Stomach smooth muscle (tissue), 2 donors: ENCODE results near the gene TLK1.

Experiments used
- H3K27ac ChIP-seq: one replicate; pipeline ENCODE4 v1.7.0; 2013; ENCODE audit warnings: mild to moderate bottlenecking, low read length, inconsistent platforms
- H3K27me3 ChIP-seq, 2 donors: one replicate each; pipeline ENCODE4 v1.7.0; 2013; ENCODE audit warnings: low read length in 2 of 2; ENCODE audit not compliant: insufficient read depth in 2 of 2, control insufficient read depth in 1 of 2
- H3K36me3 ChIP-seq, 2 donors: one replicate each; pipeline ENCODE4 v1.7.0; 2013; ENCODE audit warnings: low read length in 2 of 2; ENCODE audit not compliant: control insufficient read depth in 2 of 2, insufficient read depth in 2 of 2
- H3K4me1 ChIP-seq: one replicate; pipeline ENCODE4 v1.7.0; 2013; ENCODE audit warnings: low read length; ENCODE audit not compliant: control insufficient read depth, insufficient read depth
- H3K4me3 ChIP-seq, 2 donors: one replicate each; pipeline ENCODE4 v1.7.0; 2013; ENCODE audit warnings: low read length in 2 of 2
- H3K9ac ChIP-seq, 2 donors: one replicate each; pipeline ENCODE4 v1.7.0; 2013; ENCODE audit warnings: low read length in 2 of 2, mild to moderate bottlenecking in 1 of 2
- H3K9me3 ChIP-seq, 2 donors: one replicate each; pipeline ENCODE4 v1.7.0; 2013; ENCODE audit warnings: low read length in 2 of 2; ENCODE audit not compliant: control insufficient read depth in 2 of 2
- donor health status: healthy.
- donor health status: Pancreatic carcinoma.

The TLK1 gene

DNA sequence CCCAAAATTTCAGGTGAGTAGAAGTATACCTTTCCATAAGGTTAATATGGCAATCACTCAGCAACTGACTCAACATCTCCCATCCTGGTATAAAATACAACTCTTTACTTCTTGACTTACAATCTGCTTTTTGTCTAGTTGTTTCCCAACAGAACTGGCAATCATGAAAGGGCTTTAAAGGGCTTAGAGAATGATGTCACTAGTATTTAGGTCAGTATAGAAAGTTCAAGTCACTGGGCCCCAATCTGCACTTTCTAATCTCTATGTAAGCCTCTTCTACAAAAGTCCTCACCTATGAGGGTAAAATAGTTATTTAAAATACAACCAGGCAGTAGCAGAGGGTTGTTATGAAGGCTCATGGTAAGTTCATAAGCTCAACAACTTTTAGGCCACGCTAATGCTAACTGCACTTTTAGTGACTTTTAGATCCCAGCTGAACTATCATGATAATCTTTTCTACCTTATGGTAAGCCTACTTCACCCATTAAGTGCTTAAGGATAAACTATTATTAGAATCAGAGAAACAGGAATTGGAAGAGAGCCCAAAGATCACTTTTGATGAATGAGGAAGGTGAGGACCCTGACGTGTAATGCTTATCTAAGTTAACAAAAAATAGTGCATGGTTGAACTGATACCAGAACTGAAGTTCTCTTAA, 152.0 kb downstream of the TLK1 start:
- H3K4me1 ChIP-seq, result no peaks in the 10 kb centered on the region
- no peak overlapping the region for H3K27ac ChIP-seq
- no peaks in the 10 kb centered on the region for H3K9me3 ChIP-seq
- peaks cover 9 to 12% of the 10 kb centered on the region in 2 donors for H3K36me3 ChIP-seq
- H3K9ac ChIP-seq, result no peak overlapping the region
- no peaks in the 10 kb centered on the region for H3K27me3 ChIP-seq
- no peak overlapping the region for H3K4me3 ChIP-seq

DNA sequence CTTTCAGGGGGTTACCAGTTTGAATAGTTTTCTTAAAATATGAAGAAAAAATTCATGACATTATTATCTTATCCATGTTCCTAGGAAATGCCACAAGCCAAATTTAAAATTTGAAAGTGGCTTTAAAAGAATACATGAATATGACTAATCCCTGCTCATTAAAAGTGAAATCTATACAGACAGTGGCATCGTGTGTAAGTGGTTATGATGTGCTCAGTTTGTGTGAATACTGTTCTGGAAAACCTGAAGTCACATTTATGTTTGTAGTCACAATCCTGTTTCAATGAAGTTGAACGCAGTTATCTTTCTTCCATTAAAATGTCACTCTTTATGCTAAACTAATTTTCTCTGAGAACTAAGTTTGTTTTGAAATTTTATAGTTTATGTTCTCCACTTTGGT, 155.9 kb downstream of the TLK1 start:
- H3K27ac ChIP-seq, result no peak overlapping the region
- no peaks in the 10 kb centered on the region for H3K27me3 ChIP-seq
- H3K36me3 ChIP-seq, result peaks cover 7 to 8% of the 10 kb centered on the region in 2 donors
- H3K9ac ChIP-seq, result no peak overlapping the region
- H3K4me1 ChIP-seq, result no peaks in the 10 kb centered on the region
- no peak overlapping the region for H3K4me3 ChIP-seq
- H3K9me3 ChIP-seq, result no peaks in the 10 kb centered on the region

DNA sequence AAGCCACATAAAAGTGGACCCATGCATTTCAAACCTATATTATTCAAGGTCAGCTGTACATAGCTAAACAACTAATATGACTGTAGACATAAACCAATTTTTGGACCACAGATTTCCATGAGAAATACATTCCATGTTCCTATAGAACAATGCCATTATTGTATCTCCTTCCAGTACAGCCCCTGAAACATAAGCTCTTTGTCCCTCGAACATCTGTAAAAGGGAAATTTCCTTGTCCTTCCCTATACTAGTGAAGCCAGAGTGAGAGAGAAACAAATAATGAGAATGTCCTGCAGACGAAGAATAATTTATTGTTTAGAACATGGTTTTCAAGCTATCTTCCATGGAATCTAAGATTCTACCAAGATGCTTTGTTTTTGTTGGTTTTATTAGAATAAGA, 156.3 kb downstream of the TLK1 start:
- Histone ChIP-seq H3K27ac (no peak overlapping the region), H3K36me3 (peaks cover 7 to 8% of the 10 kb centered on the region in 2 donors), H3K27me3 (no peaks in the 10 kb centered on the region), H3K4me1 (no peaks in the 10 kb centered on the region), H3K9ac (no peak overlapping the region), H3K4me3 (no peak overlapping the region), H3K9me3 (no peaks in the 10 kb centered on the region)

DNA sequence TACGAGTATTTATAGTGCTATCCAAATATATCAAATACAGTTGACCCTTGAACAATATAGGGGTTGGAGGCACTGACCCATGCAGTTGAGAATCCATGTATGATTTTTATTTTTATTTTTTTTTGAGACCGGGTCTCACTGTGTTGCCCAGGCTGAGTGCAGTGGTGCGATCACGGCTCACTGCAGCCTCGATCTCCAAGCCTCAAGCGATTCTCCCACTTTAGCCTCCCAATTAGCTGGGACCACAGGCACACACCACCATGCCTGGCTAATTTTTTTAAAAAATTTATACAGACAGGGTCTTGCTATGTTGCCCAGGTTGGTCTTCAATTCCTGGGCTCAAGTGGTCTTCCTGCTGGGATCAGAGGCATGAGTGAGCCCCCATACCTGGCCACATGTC, 161.0 kb downstream of the TLK1 start:
- Histone ChIP-seq H3K9ac (no peak overlapping the region), H3K4me3 (no peak overlapping the region), H3K4me1 (no peaks in the 10 kb centered on the region), H3K27me3 (no peaks in the 10 kb centered on the region), H3K27ac (no peak overlapping the region), H3K36me3 (peaks cover 9 to 13% of the 10 kb centered on the region in 2 donors), H3K9me3 (no peaks in the 10 kb centered on the region)

DNA sequence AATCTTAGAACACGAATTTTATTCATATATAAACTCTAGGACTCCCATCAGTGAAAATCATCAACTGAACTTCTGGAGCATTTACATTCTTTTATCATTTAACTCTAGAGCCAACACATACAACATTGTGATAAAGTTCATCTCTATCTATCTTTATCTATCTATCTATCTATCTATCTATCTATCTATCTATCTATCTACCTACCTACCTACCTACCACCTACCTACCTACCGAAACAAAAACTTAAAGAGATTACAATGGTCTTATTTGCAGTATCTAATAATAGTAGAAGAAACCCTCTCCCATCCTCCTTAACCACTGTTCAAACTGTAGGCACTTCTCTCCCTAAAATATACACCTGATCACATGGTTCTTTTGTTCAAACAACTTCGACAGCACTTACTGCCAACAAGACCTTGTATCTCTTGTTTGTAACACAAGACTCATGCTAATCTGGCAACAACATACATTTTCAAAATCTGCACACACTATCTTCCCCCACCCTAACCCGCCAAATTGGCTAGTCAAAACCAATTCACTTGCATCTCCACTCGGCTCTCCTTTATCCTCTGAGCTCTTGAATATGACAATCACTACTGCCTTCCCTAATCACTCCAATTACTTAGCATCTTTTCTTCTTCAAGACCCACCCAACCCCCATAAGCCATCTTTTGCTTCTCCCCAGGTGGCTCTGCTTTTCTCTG, 162.6 kb downstream of the TLK1 start:
- H3K27ac ChIP-seq, result no peak overlapping the region
- H3K4me1 ChIP-seq, result no peaks in the 10 kb centered on the region
- no peaks in the 10 kb centered on the region for H3K9me3 ChIP-seq
- no peak overlapping the region for H3K4me3 ChIP-seq
- H3K27me3 ChIP-seq, result no peaks in the 10 kb centered on the region
- peaks cover 8 to 9% of the 10 kb centered on the region in 2 donors for H3K36me3 ChIP-seq
- no peak overlapping the region for H3K9ac ChIP-seq

DNA sequence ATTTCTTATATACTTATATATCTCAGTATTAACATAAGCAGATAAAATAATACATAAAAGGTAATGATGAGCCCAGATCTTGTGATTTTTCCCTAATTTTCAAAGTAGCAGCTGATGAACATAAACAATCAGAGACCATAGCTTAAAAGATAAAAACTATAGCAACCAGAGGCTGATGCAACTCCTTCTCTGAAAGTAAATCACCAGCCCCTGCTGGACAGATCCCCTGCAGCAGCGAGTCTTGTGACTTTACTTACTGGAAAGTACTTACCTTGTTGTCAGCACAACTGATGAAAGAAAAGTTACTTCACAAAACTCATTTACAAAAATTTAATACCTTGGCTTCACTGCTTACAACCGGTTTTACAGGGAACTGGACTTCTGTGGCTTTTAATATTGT, 164.4 kb downstream of the TLK1 start:
- no peaks in the 10 kb centered on the region for H3K9me3 ChIP-seq
- H3K36me3 ChIP-seq, result peaks cover 8 to 18% of the 10 kb centered on the region in 2 donors
- H3K4me3 ChIP-seq, result no peak overlapping the region
- no peak overlapping the region for H3K27ac ChIP-seq
- H3K27me3 ChIP-seq, result no peaks in the 10 kb centered on the region
- H3K9ac ChIP-seq, result no peak overlapping the region
- no peaks in the 10 kb centered on the region for H3K4me1 ChIP-seq

DNA sequence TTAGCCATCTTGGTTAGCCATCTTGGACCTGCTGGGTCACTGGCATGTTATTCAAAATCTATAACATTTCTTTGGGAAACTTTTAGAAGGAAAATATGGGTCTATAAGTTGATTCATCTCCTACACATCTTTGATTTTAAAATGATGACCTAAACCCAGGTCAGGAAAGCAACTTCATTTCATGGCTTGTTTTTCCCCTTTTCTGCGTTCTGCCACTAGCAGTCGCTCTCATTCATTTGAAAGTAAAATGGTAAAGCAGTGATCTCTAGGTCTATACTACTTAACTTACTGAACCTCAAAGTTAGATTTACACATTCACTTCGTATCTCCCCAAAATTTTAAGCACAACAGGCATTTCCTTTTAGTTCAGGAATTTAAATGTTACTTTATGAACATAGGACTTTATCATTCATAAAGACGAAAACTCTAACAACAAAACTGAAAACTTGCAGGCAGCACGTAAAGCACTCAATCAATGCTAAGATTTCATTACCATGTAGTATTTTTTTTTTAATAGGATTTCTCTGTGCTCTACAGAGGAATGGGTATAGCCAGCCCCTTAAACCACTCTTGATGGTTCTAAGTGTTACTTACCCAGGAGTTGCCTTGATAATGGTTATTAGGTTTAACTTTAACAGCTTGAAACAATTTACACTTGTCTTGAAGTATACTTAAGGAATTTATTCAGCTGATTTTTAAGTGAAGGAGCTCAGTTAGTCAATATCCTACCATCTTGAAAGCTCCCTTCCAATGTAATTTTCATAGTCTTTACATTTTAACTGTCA, 169.1 kb downstream of the TLK1 start:
- Histone ChIP-seq H3K36me3 (peaks cover 5 to 24% of the 10 kb centered on the region in 2 donors), H3K4me1 (no peaks in the 10 kb centered on the region), H3K4me3 (no peak overlapping the region), H3K27me3 (no peaks in the 10 kb centered on the region), H3K27ac (no peak overlapping the region), H3K9me3 (no peaks in the 10 kb centered on the region), H3K9ac (no peak overlapping the region)

DNA sequence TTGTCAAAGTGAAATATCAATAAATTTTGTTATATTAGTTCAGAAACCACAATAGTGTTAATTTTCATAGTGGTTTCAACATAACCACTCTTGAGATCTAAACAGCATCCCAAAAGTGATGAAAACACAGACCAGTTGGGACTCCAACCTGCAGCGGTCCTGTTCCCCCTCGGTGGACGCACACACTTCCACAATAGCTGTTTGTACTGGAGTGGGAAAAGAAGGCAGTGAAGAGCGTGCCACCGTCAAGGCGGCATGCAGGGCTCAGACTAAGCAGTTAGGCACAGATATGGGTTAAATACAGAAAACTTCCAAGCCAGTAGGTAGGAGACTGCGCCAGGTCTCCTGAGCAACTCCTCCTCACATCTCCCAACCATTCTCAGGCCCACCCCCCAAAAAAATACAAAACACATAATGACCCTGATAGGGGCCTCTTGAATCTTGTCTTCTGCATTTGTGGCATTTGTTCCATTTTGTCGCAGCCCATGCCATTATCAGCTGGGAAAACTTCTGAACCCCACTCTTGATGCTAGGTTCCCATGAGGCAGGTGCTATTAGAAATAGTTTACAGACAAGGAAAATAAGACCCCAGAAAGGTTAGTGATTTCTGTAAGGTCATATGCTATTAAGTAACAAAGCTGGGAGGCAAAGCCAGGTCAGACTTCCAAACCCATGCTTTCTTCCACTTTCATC, 174.0 kb downstream of the TLK1 start:
- Histone ChIP-seq H3K27me3 (no peaks in the 10 kb centered on the region), H3K36me3 (peaks cover under 1 to 10% of the 10 kb centered on the region in 2 donors), H3K4me3 (no peak overlapping the region), H3K9me3 (no peaks in the 10 kb centered on the region), H3K4me1 (no peaks in the 10 kb centered on the region), H3K9ac (no peak overlapping the region), H3K27ac (no peak overlapping the region)

DNA sequence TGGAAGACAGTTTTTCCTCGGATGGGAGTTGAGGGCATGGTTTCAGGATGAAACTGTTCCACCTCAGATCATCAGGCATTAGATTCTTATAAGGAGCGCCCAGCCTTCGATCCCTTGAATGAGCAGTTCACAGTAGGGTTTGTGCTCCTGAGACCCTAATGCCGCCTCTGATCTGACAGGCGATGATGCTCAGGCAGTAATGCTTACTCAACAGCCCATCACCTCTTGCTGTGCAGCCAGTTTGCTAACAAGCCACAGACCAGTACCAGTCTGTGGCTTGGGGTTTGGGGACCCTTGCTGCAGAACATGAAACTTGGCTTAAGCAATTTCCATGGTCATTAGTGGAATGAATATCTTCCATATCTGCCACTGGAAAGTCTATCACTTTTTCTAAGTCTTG, 175.3 kb downstream of the TLK1 start:
- Histone ChIP-seq H3K36me3 (peaks cover 0 to 8% of the 10 kb centered on the region in 2 donors), H3K27me3 (no peaks in the 10 kb centered on the region), H3K9me3 (no peaks in the 10 kb centered on the region), H3K4me1 (no peaks in the 10 kb centered on the region), H3K27ac (no peak overlapping the region), H3K9ac (no peak overlapping the region), H3K4me3 (no peak overlapping the region)

DNA sequence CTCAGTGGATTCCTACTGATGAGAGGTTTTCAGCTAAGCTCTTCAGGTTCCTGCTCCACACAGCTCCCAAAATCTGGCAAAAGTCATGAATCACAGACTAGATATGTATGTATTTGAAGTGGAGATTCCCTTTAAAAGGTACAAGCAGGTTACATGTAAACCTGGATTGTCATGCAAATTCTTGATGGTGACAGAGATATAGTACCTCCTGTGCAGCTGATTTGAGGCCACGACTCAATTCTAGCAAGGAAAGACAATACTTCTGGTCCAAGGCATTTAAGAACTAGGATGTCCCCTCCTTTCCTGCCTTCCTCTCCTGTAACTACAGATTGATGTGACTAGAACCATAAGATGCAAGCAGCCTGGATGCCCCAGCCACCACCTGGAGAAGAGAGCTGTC, 176.6 kb downstream of the TLK1 start:
- Histone ChIP-seq H3K4me1 (no peaks in the 10 kb centered on the region), H3K27ac (no peak overlapping the region), H3K9me3 (no peaks in the 10 kb centered on the region), H3K4me3 (no peak overlapping the region), H3K27me3 (no peaks in the 10 kb centered on the region), H3K9ac (no peak overlapping the region), H3K36me3 (peaks cover 0 to 8% of the 10 kb centered on the region in 2 donors)
